Immature natural killer cell (primary cell): ENCODE measurements around the gene LSAMP. TPM values are rescaled to one million over a fixed set of nuclear protein-coding genes. Genes with fewer than 3 reads are reported as not detected.
"Not testable (repeated sequence)": the region's sequence is repeated elsewhere in the genome, so short reads cannot be mapped to it uniquely, and the experiment has no call there.

ENCODE experiments used
- DNase-seq, 3 donors: peaks; one replicate each; pipeline ENCODE4 v3.0.0; 2022; ENCODE audit warnings: mixed read lengths in 1 of 3
- H3K27ac Mint-ChIP-seq, 6 donors: one replicate each; pipeline ENCODE4 v1.8.0; 2020; ENCODE audit warnings: mixed read lengths in 6 of 6, mild to moderate bottlenecking in 5 of 6, inconsistent platforms in 4 of 6, moderate library complexity in 3 of 6
- H3K27me3 Mint-ChIP-seq, 3 donors: one replicate each; pipeline ENCODE4 v1.8.0; 2020 to 2021; ENCODE audit warnings: low read depth in 3 of 3, mild to moderate bottlenecking in 3 of 3, mixed read lengths in 3 of 3, moderate library complexity in 3 of 3, inconsistent platforms in 1 of 3
- H3K36me3 Mint-ChIP-seq, 3 donors: one replicate each; pipeline ENCODE4 v1.8.0; 2020; ENCODE audit warnings: mixed read lengths in 3 of 3, inconsistent platforms in 2 of 3, mild to moderate bottlenecking in 2 of 3
- H3K4me1 Mint-ChIP-seq, 2 donors: one replicate each; pipeline ENCODE4 v1.8.0; 2020; ENCODE audit warnings: inconsistent platforms in 2 of 2, mild to moderate bottlenecking in 2 of 2, mixed read lengths in 2 of 2, moderate library complexity in 1 of 2
- H3K4me3 Mint-ChIP-seq, 5 donors: one replicate each; pipeline ENCODE4 v1.8.0; 2020; ENCODE audit warnings: mild to moderate bottlenecking in 5 of 5, mixed read lengths in 5 of 5, inconsistent platforms in 3 of 5, moderate library complexity in 3 of 5
- H3K9me3 Mint-ChIP-seq, 6 donors: one replicate each; pipeline ENCODE4 v1.8.0; 2020; ENCODE audit warnings: mild to moderate bottlenecking in 6 of 6, mixed read lengths in 6 of 6, inconsistent platforms in 4 of 6, moderate library complexity in 3 of 6
- polyA plus RNA-seq, 3 donors: library from polyadenylated mRNA; unstranded; fragments of 300-500 nt; fragmentation: Illumina TruSeq; gene quantifications; one replicate each; pipeline ENCODE4 v1.2.3, GENCODE V29; 2021

Gene LSAMP
- polyA plus RNA-seq, 3 donors from 2014 or later: not detected

GRCh38 chr3:115805520-115805919, 639.8 kb downstream of the LSAMP start:
- H3K4me3 Mint-ChIP-seq: no peak overlapping the region

GRCh38 chr3:115804713-115805119, 640.6 kb downstream of the LSAMP start:
- Mint-ChIP-seq H3K4me1 (no peaks in the 10 kb centered on the region), H3K27me3 (peaks cover 4 to 16% (median 10%) of the 10 kb centered on the region in 3 donors), H3K4me3 (no peak overlapping the region), H3K9me3 (no peaks in the 10 kb centered on the region), H3K36me3 (no peaks in the 10 kb centered on the region), H3K27ac (no peak overlapping the region)
- no peak for DNase-seq

More at GRCh38 chr3:115805520-115805919, 639.8 kb downstream of the LSAMP start:
- no peaks in the 10 kb centered on the region for H3K4me1 Mint-ChIP-seq
- H3K9me3 Mint-ChIP-seq: no peaks in the 10 kb centered on the region
- H3K27me3 Mint-ChIP-seq: peaks cover 6 to 16% (median 11%) of the 10 kb centered on the region in 3 donors
- H3K36me3 Mint-ChIP-seq: no peaks in the 10 kb centered on the region
- H3K27ac Mint-ChIP-seq: no peak overlapping the region
- DNase-seq: no peak

GRCh38 chr3:115804200-115804599, 641.1 kb downstream of the LSAMP start:
- H3K4me3 Mint-ChIP-seq: no peak overlapping the region
- H3K27me3 Mint-ChIP-seq: peaks cover 4 to 16% (median 10%) of the 10 kb centered on the region in 3 donors
- H3K27ac Mint-ChIP-seq: no peak overlapping the region
- no peaks in the 10 kb centered on the region for H3K36me3 Mint-ChIP-seq
- no peaks in the 10 kb centered on the region for H3K4me1 Mint-ChIP-seq
- DNase-seq: no peak
- no peaks in the 10 kb centered on the region for H3K9me3 Mint-ChIP-seq

- DNase-seq: no peak
- Mint-ChIP-seq H3K4me3 (no peak overlapping the region), H3K27ac (no peak overlapping the region), H3K4me1 (no peaks in the 10 kb centered on the region), H3K27me3 (peaks cover 4 to 16% (median 10%) of the 10 kb centered on the region in 3 donors), H3K36me3 (no peaks in the 10 kb centered on the region), H3K9me3 (no peaks in the 10 kb centered on the region)
Measured at GRCh38 chr3:115803661-115804060, 641.6 kb downstream of the LSAMP start.

- H3K27ac Mint-ChIP-seq: no peak overlapping the region
Measured at GRCh38 chr3:115800489-115801075, 644.7 kb downstream of the LSAMP start.

GRCh38 chr3:115800065-115800464, 645.2 kb downstream of the LSAMP start:
- H3K27ac Mint-ChIP-seq, H3K36me3 Mint-ChIP-seq, H3K4me3 Mint-ChIP-seq, H3K9me3 Mint-ChIP-seq, H3K4me1 Mint-ChIP-seq, DNase-seq: not testable (repeated sequence)
- H3K27me3 Mint-ChIP-seq: peaks cover 3 to 11% (median 10%) of the 10 kb centered on the region in 3 donors

More at GRCh38 chr3:115800489-115801075, 644.7 kb downstream of the LSAMP start:
- no peak overlapping the region for H3K4me3 Mint-ChIP-seq
- peaks cover 3 to 11% (median 10%) of the 10 kb centered on the region in 3 donors for H3K27me3 Mint-ChIP-seq
- H3K36me3 Mint-ChIP-seq: no peaks in the 10 kb centered on the region
- H3K9me3 Mint-ChIP-seq: no peaks in the 10 kb centered on the region
- H3K4me1 Mint-ChIP-seq: no peaks in the 10 kb centered on the region
- DNase-seq: no peak

- H3K27ac Mint-ChIP-seq: peak overlapping the region in 2 of 6 donors; percentile 32 to 64
- H3K9me3 Mint-ChIP-seq: no peaks in the 10 kb centered on the region
- H3K27me3 Mint-ChIP-seq: peaks cover 2 to 4% (median 4%) of the 10 kb centered on the region in 3 donors
- H3K36me3 Mint-ChIP-seq: no peaks in the 10 kb centered on the region
- peaks cover 12 to 14% of the 10 kb centered on the region in 2 donors for H3K4me1 Mint-ChIP-seq
- peak; percentile 32 to 42 (median 36) for DNase-seq
- H3K4me3 Mint-ChIP-seq: peak overlapping the region in 4 of 5 donors; percentile 37 to 60 (median 44)
Measured at GRCh38 chr3:115792206-115792955, 652.9 kb downstream of the LSAMP start.

GRCh38 chr3:115791271-115792153, 653.8 kb downstream of the LSAMP start:
- H3K36me3 Mint-ChIP-seq, DNase-seq, H3K27me3 Mint-ChIP-seq, H3K9me3 Mint-ChIP-seq: not testable (repeated sequence)
- Mint-ChIP-seq H3K4me1 (peaks cover 12 to 14% of the 10 kb centered on the region in 2 donors), H3K27ac (peak overlapping the region in 2 of 6 donors; percentile 32 to 64), H3K4me3 (peak overlapping the region in 3 of 5 donors; percentile 22 to 60 (median 37))

GRCh38 chr3:115790759-115791158, 654.5 kb downstream of the LSAMP start:
- DNase-seq: no peak
- Mint-ChIP-seq H3K9me3 (no peaks in the 10 kb centered on the region), H3K27me3 (peaks cover 2 to 6% (median 4%) of the 10 kb centered on the region in 3 donors), H3K36me3 (no peaks in the 10 kb centered on the region), H3K27ac (no peak overlapping the region), H3K4me1 (peaks cover 12 to 14% of the 10 kb centered on the region in 2 donors), H3K4me3 (no peak overlapping the region)

- no peak overlapping the region for H3K4me3 Mint-ChIP-seq
- no peaks in the 10 kb centered on the region for H3K9me3 Mint-ChIP-seq
- H3K36me3 Mint-ChIP-seq: no peaks in the 10 kb centered on the region
- H3K27ac Mint-ChIP-seq: no peak overlapping the region
- DNase-seq: no peak
- H3K4me1 Mint-ChIP-seq: peaks cover 22 to 24% of the 10 kb centered on the region in 2 donors
- peaks cover 8 to 12% (median 10%) of the 10 kb centered on the region in 3 donors for H3K27me3 Mint-ChIP-seq
Measured at GRCh38 chr3:115789481-115789880, 655.8 kb downstream of the LSAMP start.

GRCh38 chr3:115788921-115789470, 656.3 kb downstream of the LSAMP start:
- peaks cover 23 to 26% of the 10 kb centered on the region in 2 donors for H3K4me1 Mint-ChIP-seq
- no peak for DNase-seq
- peak overlapping the region in 1 of 6 donors; percentile 50 for H3K27ac Mint-ChIP-seq
- no peak overlapping the region for H3K4me3 Mint-ChIP-seq
- H3K36me3 Mint-ChIP-seq: no peaks in the 10 kb centered on the region
- H3K27me3 Mint-ChIP-seq: peaks cover 10 to 15% (median 15%) of the 10 kb centered on the region in 3 donors
- H3K9me3 Mint-ChIP-seq: no peaks in the 10 kb centered on the region

- no peak overlapping the region for H3K4me3 Mint-ChIP-seq
- peaks cover 25 to 27% of the 10 kb centered on the region in 2 donors for H3K4me1 Mint-ChIP-seq
- H3K9me3 Mint-ChIP-seq: no peaks in the 10 kb centered on the region
- DNase-seq: no peak
- H3K27me3 Mint-ChIP-seq: peaks cover 9 to 18% (median 15%) of the 10 kb centered on the region in 3 donors
- H3K36me3 Mint-ChIP-seq: no peaks in the 10 kb centered on the region
- H3K27ac Mint-ChIP-seq: no peak overlapping the region
Measured at GRCh38 chr3:115787818-115788217, 657.5 kb downstream of the LSAMP start.

- H3K27ac Mint-ChIP-seq: peak overlapping the region in 3 of 6 donors; percentile 3 to 95 (median 28)
- H3K9me3 Mint-ChIP-seq: no peaks in the 10 kb centered on the region
- H3K27me3 Mint-ChIP-seq: peaks cover 11 to 17% (median 16%) of the 10 kb centered on the region in 3 donors
- no peak for DNase-seq
- no peaks in the 10 kb centered on the region for H3K36me3 Mint-ChIP-seq
- H3K4me1 Mint-ChIP-seq: peaks cover 14 to 16% of the 10 kb centered on the region in 2 donors
- peak overlapping the region in 1 of 5 donors; percentile 5 for H3K4me3 Mint-ChIP-seq
Measured at GRCh38 chr3:115785782-115786181, 659.5 kb downstream of the LSAMP start.
